NCI-H1417 treated with DMSO at 0.1 percent for 48 hours (cell line): ENCODE data around the gene ARHGAP44.
"Not testable (repeated sequence)": the region's sequence is repeated elsewhere in the genome, so short reads cannot be mapped to it uniquely, and the experiment has no call there.

Source experiments
- DNase-seq: peaks from one replicate; lab custom pipeline; 2025; lab: John Stamatoyannopoulos, UW

ARHGAP44 gene

GRCh38 chr17:12964840-12965239 is 175.5 kb downstream of the ARHGAP44 start:
- DNase-seq, result no peak

- DNase-seq, result no peak
These were observed 176.7 kb downstream of the ARHGAP44 start for GRCh38 chr17:12965988-12966387.

GRCh38 chr17:12966413-12966812 is 177.1 kb downstream of the ARHGAP44 start:
- DNase-seq, result no peak

GRCh38 chr17:12967962-12968361 is 178.7 kb downstream of the ARHGAP44 start:
- no peak for DNase-seq

- DNase-seq, result no peak
These were observed 184.3 kb downstream of the ARHGAP44 start for GRCh38 chr17:12973496-12974004.

GRCh38 chr17:12974005-12974531 is 184.8 kb downstream of the ARHGAP44 start:
- no peak for DNase-seq

- no peak for DNase-seq
These were observed 187.9 kb downstream of the ARHGAP44 start for GRCh38 chr17:12977008-12977751.

GRCh38 chr17:12978787-12979186 is 189.5 kb downstream of the ARHGAP44 start:
- not testable (repeated sequence) for DNase-seq

- no peak for DNase-seq
These were observed 189.9 kb downstream of the ARHGAP44 start for GRCh38 chr17:12979246-12979645.

GRCh38 chr17:12979826-12980500 is 190.7 kb downstream of the ARHGAP44 start:
- DNase-seq, result no peak

GRCh38 chr17:12982224-12982623 is 192.9 kb downstream of the ARHGAP44 start:
- DNase-seq, result no peak

GRCh38 chr17:12983991-12984884 is 194.9 kb downstream of the ARHGAP44 start:
- no peak for DNase-seq

GRCh38 chr17:12985431-12986293 is 196.4 kb downstream of the ARHGAP44 start:
- DNase-seq, result no peak

- no peak for DNase-seq
These were observed 197.8 kb downstream of the ARHGAP44 start for GRCh38 chr17:12987120-12987519.

- DNase-seq, result no peak
These were observed 200.9 kb downstream of the ARHGAP44 start for GRCh38 chr17:12990041-12990808.

- no peak for DNase-seq
These were observed 201.6 kb downstream of the ARHGAP44 start for GRCh38 chr17:12990926-12991325.

- DNase-seq, result no peak
These were observed 203.4 kb downstream of the ARHGAP44 start for GRCh38 chr17:12992676-12993075.

- DNase-seq, result no peak
These were observed 204.3 kb downstream of the ARHGAP44 start for GRCh38 chr17:12993631-12994030.

GRCh38 chr17:12994341-12995074 is 205.2 kb downstream of the ARHGAP44 start:
- DNase-seq, result no peak
